Testis (tissue), 3 donors: ENCODE data around the gene ANKRD1. TPM values are rescaled to one million over a fixed set of nuclear protein-coding genes. Genes with fewer than 3 reads are reported as not detected.
"Not testable (repeated sequence)": the region's sequence is repeated elsewhere in the genome, so short reads cannot be mapped to it uniquely, and the experiment has no call there.

Experiments used
- DNase-seq: peaks from one replicate; pipeline ENCODE4 v3.0.0-alpha.2; 2019
- H3K27ac ChIP-seq, 2 donors: fragments of 200-600 bp; sonication (generic); one replicate each; pipeline ENCODE4 v1.5.1; 2019
- H3K27me3 ChIP-seq: fragments of 200-600 bp; sonication (generic); one replicate; pipeline ENCODE4 v1.5.1; 2019
- H3K36me3 ChIP-seq: fragments of 200-600 bp; sonication (generic); one replicate; pipeline ENCODE4 v1.5.1; 2017; ENCODE audit warnings: low read depth; ENCODE audit errors: missing control alignments
- H3K4me1 ChIP-seq: fragments of 200-600 bp; sonication (generic); one replicate; pipeline ENCODE4 v1.5.1; 2019
- H3K4me3 ChIP-seq, 2 donors: fragments of 200-600 bp; sonication (generic); one replicate each; pipeline ENCODE4 v1.5.1; 2017 to 2019
- H3K9me3 ChIP-seq: fragments of 200-600 bp; sonication (generic); one replicate; pipeline ENCODE4 v1.5.1; 2017
- CTCF ChIP-seq, 3 experiments: fragments of 450-650 bp in 2 of 3; fragments of 200-600 bp in 1 of 3; sonication (generic) in 1 of 3; IDR thresholded peaks; one replicate each; pipeline ENCODE4 v1.5.1; 2016 to 2019; ENCODE audit warnings: antibody characterized with exemption in 3 of 3, mild to moderate bottlenecking in 2 of 3, moderate library complexity in 1 of 3
- POLR2A ChIP-seq: fragments of 450-650 bp; IDR thresholded peaks from one replicate; pipeline ENCODE4 v1.6.1; 2017; ENCODE audit warnings: antibody characterized with exemption, mild to moderate bottlenecking, moderate library complexity
- WGBS, 2 donors: methylation state at CpG; one replicate each; pipeline ENCODE4 v1.1.5; 2018; 5-methylcytosine and 5-hydroxymethylcytosine counted together
- intact Hi-C: fragments of 100-400 bp; cut with DNase I; formaldehyde crosslinking; loops from one replicate; pipeline ENCODE4 v1.15.1; 2023; ENCODE audit warnings: low total_unique reads
- polyA plus RNA-seq: library from polyadenylated mRNA; stranded (reverse); fragments of 350-450 nt; fragmentation: Illumina TruSeq; extraction: RNeasy Lipid Tissue Mini Kit (QIAGEN cat#74804); gene quantifications from one replicate; pipeline ENCODE4 v1.2.3, GENCODE V29; 2014; ENCODE audit warnings: low read depth, low replicate concordance; ENCODE audit not compliant: insufficient read depth
- total RNA-seq, 2 donors: library from RNA; depleted of rRNA; stranded (reverse); fragments of >200 nt; gene quantifications; one replicate each; pipeline ENCODE4 v1.2.3, GENCODE V29; 2016

The ANKRD1 gene
- total and polyA plus RNA-seq, 3 donors from 2014 or later = 0.19 to 2.1 TPM; not detected in 1

- no peaks in the 10 kb centered on the region for H3K9me3 ChIP-seq
- H3K4me3 ChIP-seq = no peak overlapping the region
- intact Hi-C loops = no loop called here
- TF ChIP-seq CTCF (IDR thresholded peaks at IDR 0.05) (no peak), POLR2A (no peak)
- H3K36me3 ChIP-seq = no peaks in the 10 kb centered on the region
- no peaks in the 10 kb centered on the region for H3K4me1 ChIP-seq
- peak; percentile 20 for DNase-seq
- no peak overlapping the region for H3K27ac ChIP-seq
- H3K27me3 ChIP-seq = no peaks in the 10 kb centered on the region
- 36 to 41% methylated on average over 4 of the region's 4 CpGs for WGBS, 2 donors
Observed at GRCh38 chr10:90912174-90912573, 8.7 kb downstream of the ANKRD1 start.

- WGBS, 2 donors = 28 to 35% methylated on average over 11 to 12 of the region's 12 CpGs
- no peak overlapping the region for H3K27ac ChIP-seq
- H3K9me3 ChIP-seq = no peaks in the 10 kb centered on the region
- peak; percentile 80 for DNase-seq
- H3K36me3 ChIP-seq = no peaks in the 10 kb centered on the region
- intact Hi-C loops = no loop called here
- H3K4me3 ChIP-seq = no peak overlapping the region
- no peaks in the 10 kb centered on the region for H3K27me3 ChIP-seq
- no peaks in the 10 kb centered on the region for H3K4me1 ChIP-seq
- no peak for TF ChIP-seq POLR2A
- peak; percentile 64 to 88 (median 87) for TF ChIP-seq CTCF (IDR thresholded peaks at IDR 0.05)
Observed at GRCh38 chr10:90911133-90912051, 9.5 kb downstream of the ANKRD1 start.

GRCh38 chr10:90906596-90906995 is 14.3 kb downstream of the ANKRD1 start:
- intact Hi-C loops = loop anchor here (10.0 kb wide), 1 partner anchor 348 kb away; no protein-coding TSS in a partner anchor
- DNase-seq = no peak
- no peak overlapping the region for H3K27ac ChIP-seq
- H3K9me3 ChIP-seq = no peaks in the 10 kb centered on the region
- TF ChIP-seq POLR2A = no peak
- no peak for TF ChIP-seq CTCF (IDR thresholded peaks at IDR 0.05)
- no peaks in the 10 kb centered on the region for H3K36me3 ChIP-seq
- H3K4me3 ChIP-seq = no peak overlapping the region
- H3K4me1 ChIP-seq = no peaks in the 10 kb centered on the region
- 62 to 63% methylated on average over 1 of the region's 1 CpG for WGBS, 2 donors
- H3K27me3 ChIP-seq = no peaks in the 10 kb centered on the region

- no peaks in the 10 kb centered on the region for H3K27me3 ChIP-seq
- no peak overlapping the region for H3K27ac ChIP-seq
- H3K4me1 ChIP-seq = no peaks in the 10 kb centered on the region
- H3K4me3 ChIP-seq = no peak overlapping the region
- intact Hi-C loops = loop anchor here (10.0 kb wide), 1 partner anchor 349 kb away; no protein-coding TSS in a partner anchor
- H3K9me3 ChIP-seq = no peaks in the 10 kb centered on the region
- WGBS, 2 donors = 90 to 95% methylated on average over 1 of the region's 1 CpG
- DNase-seq = no peak
- H3K36me3 ChIP-seq = no peaks in the 10 kb centered on the region
- TF ChIP-seq CTCF (IDR thresholded peaks at IDR 0.05) (no peak), POLR2A (no peak)
Observed at GRCh38 chr10:90905925-90906324, 15.0 kb downstream of the ANKRD1 start.

GRCh38 chr10:90896916-90897315 is 24.0 kb downstream of the ANKRD1 start:
- WGBS, 2 donors = 87 to 95% methylated on average over 2 of the region's 2 CpGs
- intact Hi-C loops, H3K27me3 ChIP-seq, H3K36me3 ChIP-seq, DNase-seq, H3K27ac ChIP-seq, H3K4me1 ChIP-seq, H3K4me3 ChIP-seq, H3K9me3 ChIP-seq: not testable (repeated sequence)
